ENCODE measurements around the gene PEX12. TPM values are rescaled to one million over a fixed set of nuclear protein-coding genes. Genes with fewer than 3 reads are reported as not detected.
"Not testable (repeated sequence)": the region's sequence is repeated elsewhere in the genome, so short reads cannot be mapped to it uniquely, and the experiment has no call there.

The PEX12 gene
- total RNA-seq, 2 experiments from 2014 or later: 4.0 to 4.1 TPM

GRCh38 chr17:35537601-35538141, 40.7 kb downstream of the PEX12 start, which contains the start of gene SLFN12L:
TSS of gene SLFN12L (minus strand) at chr17:35537678. CDS start at chr17:35522364, 15,314 bp downstream.
- Mint-ChIP-seq H3K27me3 (ENCODE audit: low read depth) (no peaks in the 10 kb centered on the region), H3K27ac (peak within 1 kb of the TSS; percentile 98), H3K9me3 (ENCODE audit: insufficient read depth) (no peaks in the 10 kb centered on the region), H3K36me3 (ENCODE audit: low read depth) (peaks cover 42% of the 10 kb centered on the region), H3K4me3 (peak within 1 kb of the TSS; percentile 82), H3K4me1 (ENCODE audit: low read depth) (peaks cover 42% of the 10 kb centered on the region)
- peak; percentile 78 for DNase-seq
- CTCF ChIA-PET: interaction anchor here (0.6 to 6.4 kb wide), 17 partner anchors 14 to 396 kb away, joined by 3 to 96 read pairs (median 6); partner anchors contain the start of genes AP2B1, NLE1, PEX12 and SLFN11
- POLR2A ChIA-PET: interaction anchor here (0.7 to 7.1 kb wide), 28 partner anchors 10 to 515 kb away, joined by 3 to 162 read pairs (median 5); partner anchors contain the start of genes AP2B1, PEX12, SLFN11 and SLFN13
- peak; percentile 63 for ATAC-seq

DNA sequence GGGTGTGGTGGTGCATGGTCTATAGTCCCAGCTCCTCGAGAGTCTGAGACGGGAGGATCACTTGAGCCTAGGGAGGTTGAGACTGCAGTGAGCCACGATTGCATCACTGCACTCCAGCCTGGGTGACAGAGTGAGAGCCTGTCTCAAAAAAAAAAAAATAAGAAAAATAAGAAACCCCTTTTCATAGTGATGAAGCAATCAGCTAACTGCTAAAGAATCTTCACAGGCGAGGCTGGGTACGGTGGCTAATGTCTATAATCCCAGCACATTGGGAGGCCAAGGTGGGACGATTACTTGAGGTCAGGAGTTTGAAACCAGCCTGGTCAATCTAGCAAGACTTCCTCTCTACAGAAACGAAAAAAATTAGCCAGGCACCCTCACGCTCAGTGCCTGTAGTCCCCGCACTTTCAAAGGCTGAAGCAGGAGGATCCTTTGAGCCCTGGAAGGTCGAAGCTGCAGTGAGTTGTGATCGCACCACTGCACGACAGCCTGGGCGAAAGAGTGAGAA, 41.7 kb downstream of the PEX12 start:
- Mint-ChIP-seq H3K36me3 (ENCODE audit: low read depth) (peaks cover 50% of the 10 kb centered on the region), H3K4me1 (ENCODE audit: low read depth) (peaks cover 42% of the 10 kb centered on the region), H3K4me3 (peak overlapping the region; percentile 82), H3K9me3 (ENCODE audit: insufficient read depth) (no peaks in the 10 kb centered on the region), H3K27me3 (ENCODE audit: low read depth) (no peaks in the 10 kb centered on the region), H3K27ac (peak overlapping the region; percentile 98)
- peak; percentile 8 for ATAC-seq
- ChIA-PET POLR2A (interaction anchor here (0.7 to 7.1 kb wide), 26 partner anchors 9 to 372 kb away, joined by 3 to 162 read pairs (median 5); partner anchors contain the start of genes AP2B1, PEX12, SLFN11 and SLFN13), CTCF (interaction anchor here (0.8 to 6.4 kb wide), 12 partner anchors 13 to 395 kb away, joined by 3 to 96 read pairs (median 11); partner anchors contain the start of genes AP2B1, NLE1, PEX12 and SLFN11)
- DNase-seq: peak; percentile 40

- Mint-ChIP-seq H3K27ac (peak overlapping the region; percentile 98), H3K36me3 (ENCODE audit: low read depth) (peaks cover 60% of the 10 kb centered on the region), H3K4me3 (peak overlapping the region; percentile 82), H3K4me1 (ENCODE audit: low read depth) (peaks cover 42% of the 10 kb centered on the region)
- H3K9me3 Mint-ChIP-seq (ENCODE audit: insufficient read depth); ATAC-seq; H3K27me3 Mint-ChIP-seq (ENCODE audit: low read depth); DNase-seq: not testable (repeated sequence)
- CTCF ChIA-PET: interaction anchor here (1.8 to 4.9 kb wide), 7 partner anchors 12 to 294 kb away, joined by 4 to 57 read pairs (median 18); partner anchors contain the start of genes PEX12 and SLFN11
- POLR2A ChIA-PET: interaction anchor here (0.6 to 7.1 kb wide), 14 partner anchors 14 to 321 kb away, joined by 3 to 162 read pairs (median 8); partner anchors contain the start of genes AP2B1, PEX12, SLFN11 and SLFN5
Observed at GRCh38 chr17:35535406-35535805, 43.0 kb downstream of the PEX12 start.

GRCh38 chr17:35534576-35535093, 43.7 kb downstream of the PEX12 start:
- peaks cover 64% of the 10 kb centered on the region for H3K36me3 Mint-ChIP-seq (ENCODE audit: low read depth)
- peaks cover 39% of the 10 kb centered on the region for H3K4me1 Mint-ChIP-seq (ENCODE audit: low read depth)
- ATAC-seq: no peak
- peak overlapping the region; percentile 82 for H3K4me3 Mint-ChIP-seq
- DNase-seq: no peak
- peak overlapping the region; percentile 98 for H3K27ac Mint-ChIP-seq
- no peaks in the 10 kb centered on the region for H3K9me3 Mint-ChIP-seq (ENCODE audit: insufficient read depth)
- ChIA-PET CTCF (interaction anchor here (1.3 to 4.9 kb wide), 14 partner anchors 8 to 391 kb away, joined by 4 to 57 read pairs (median 10); partner anchors contain the start of genes PEX12, SLFN11 and SLFN5), POLR2A (interaction anchor here (0.6 to 7.1 kb wide), 15 partner anchors 13 to 347 kb away, joined by 3 to 162 read pairs (median 5); partner anchors contain the start of genes AP2B1, SLFN11 and SLFN5)
- H3K27me3 Mint-ChIP-seq (ENCODE audit: low read depth): no peaks in the 10 kb centered on the region

- ATAC-seq (peak; percentile 27), DNase-seq (no peak)
- Mint-ChIP-seq H3K36me3 (ENCODE audit: low read depth) (peaks cover 86% of the 10 kb centered on the region), H3K4me1 (ENCODE audit: low read depth) (peaks cover 55% of the 10 kb centered on the region), H3K27ac (peak overlapping the region; percentile 41), H3K27me3 (ENCODE audit: low read depth) (no peaks in the 10 kb centered on the region), H3K4me3 (peak overlapping the region; percentile 77), H3K9me3 (ENCODE audit: insufficient read depth) (no peaks in the 10 kb centered on the region)
- CTCF ChIA-PET: interaction anchor here (1.1 to 1.3 kb wide), 3 partner anchors 8 to 220 kb away, joined by 3 to 4 read pairs (median 3); no protein-coding TSS in a partner anchor
- POLR2A ChIA-PET: interaction anchor here (0.6 to 1.7 kb wide), 6 partner anchors 9 to 347 kb away, joined by 3 to 6 read pairs (median 4); partner anchors contain the start of genes SLFN11 and SLFN5
Observed at GRCh38 chr17:35531160-35531559, 47.2 kb downstream of the PEX12 start.

- Mint-ChIP-seq H3K36me3 (ENCODE audit: low read depth) (peaks cover 87% of the 10 kb centered on the region), H3K27ac (peak overlapping the region; percentile 47), H3K27me3 (ENCODE audit: low read depth) (no peaks in the 10 kb centered on the region), H3K9me3 (ENCODE audit: insufficient read depth) (no peaks in the 10 kb centered on the region), H3K4me1 (ENCODE audit: low read depth) (peaks cover 68% of the 10 kb centered on the region), H3K4me3 (peak overlapping the region; percentile 52)
- no peak for DNase-seq
- CTCF ChIA-PET: no interaction called here
- POLR2A ChIA-PET: interaction anchor here (0.6 kb wide), 1 partner anchor 352 kb away, joined by 3 read pairs; no protein-coding TSS in a partner anchor
- ATAC-seq: no peak
Observed at GRCh38 chr17:35529866-35530265, 48.5 kb downstream of the PEX12 start.

DNA sequence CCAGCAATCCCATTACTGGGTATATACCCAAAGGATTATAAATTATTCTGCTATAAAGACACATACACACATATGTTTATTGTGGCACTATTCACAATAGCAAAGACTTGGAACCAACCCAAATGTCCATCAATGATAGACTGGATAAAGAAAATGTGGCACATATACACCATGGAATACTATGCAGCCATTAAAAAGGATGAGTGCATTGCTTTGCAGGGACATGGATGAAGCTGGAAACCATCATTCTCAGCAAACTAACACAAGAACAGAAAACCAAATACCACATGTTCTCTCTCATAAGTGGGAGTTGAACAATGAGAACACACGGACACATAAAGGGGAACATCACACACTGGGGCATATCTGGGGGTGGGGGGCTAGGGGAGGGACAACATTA, 49.0 kb downstream of the PEX12 start:
- Mint-ChIP-seq H3K4me3 (peak overlapping the region; percentile 30), H3K27ac (peak overlapping the region; percentile 61), H3K4me1 (ENCODE audit: low read depth) (peaks cover 74% of the 10 kb centered on the region), H3K36me3 (ENCODE audit: low read depth) (peaks cover 85% of the 10 kb centered on the region)
- POLR2A ChIA-PET: interaction anchor here (0.6 kb wide), 1 partner anchor 351 kb away, joined by 3 read pairs; no protein-coding TSS in a partner anchor
- DNase-seq; CTCF ChIA-PET; H3K27me3 Mint-ChIP-seq (ENCODE audit: low read depth); H3K9me3 Mint-ChIP-seq (ENCODE audit: insufficient read depth); ATAC-seq: not testable (repeated sequence)

Other genes starting within 250 kb of the PEX12 start
- 10 to 100 TPM; 40.0 to 50.1 TPM for gene SLFN11, start 204.9 kb downstream of the PEX12 start, total RNA-seq
- gene SLFN12, start 146.1 kb downstream of the PEX12 start, total RNA-seq: 10 to 100 TPM; 11.2 to 12.4 TPM
- 10 to 100 TPM; 56.2 to 56.3 TPM for gene SLFN13, start 129.8 kb downstream of the PEX12 start, total RNA-seq
- gene SLFN12L, start 40.9 kb downstream of the PEX12 start, total RNA-seq: 100 to 1,000 TPM; 115 to 123 TPM
- not detected for gene SLFN14, start 17.8 kb downstream of the PEX12 start, total RNA-seq
- 100 to 1,000 TPM; 161 to 172 TPM for gene AP2B1, start 8.8 kb upstream of the PEX12 start, total RNA-seq
- under 1 TPM in 1 of 2 experiments, not detected in 1; 0.10 TPM for gene RASL10B, start 153.1 kb upstream of the PEX12 start, total RNA-seq
- gene GAS2L2, start 174.7 kb upstream of the PEX12 start, total RNA-seq: not detected
- not detected for gene C17orf50, start 182.3 kb upstream of the PEX12 start, total RNA-seq
- not detected for gene MMP28, start 217.1 kb upstream of the PEX12 start, total RNA-seq
- 100 to 1,000 TPM; 336 to 341 TPM for gene TAF15, start 230.9 kb upstream of the PEX12 start, total RNA-seq